ENCODE data around the gene TMEM229B.

The TMEM229B gene

DNA sequence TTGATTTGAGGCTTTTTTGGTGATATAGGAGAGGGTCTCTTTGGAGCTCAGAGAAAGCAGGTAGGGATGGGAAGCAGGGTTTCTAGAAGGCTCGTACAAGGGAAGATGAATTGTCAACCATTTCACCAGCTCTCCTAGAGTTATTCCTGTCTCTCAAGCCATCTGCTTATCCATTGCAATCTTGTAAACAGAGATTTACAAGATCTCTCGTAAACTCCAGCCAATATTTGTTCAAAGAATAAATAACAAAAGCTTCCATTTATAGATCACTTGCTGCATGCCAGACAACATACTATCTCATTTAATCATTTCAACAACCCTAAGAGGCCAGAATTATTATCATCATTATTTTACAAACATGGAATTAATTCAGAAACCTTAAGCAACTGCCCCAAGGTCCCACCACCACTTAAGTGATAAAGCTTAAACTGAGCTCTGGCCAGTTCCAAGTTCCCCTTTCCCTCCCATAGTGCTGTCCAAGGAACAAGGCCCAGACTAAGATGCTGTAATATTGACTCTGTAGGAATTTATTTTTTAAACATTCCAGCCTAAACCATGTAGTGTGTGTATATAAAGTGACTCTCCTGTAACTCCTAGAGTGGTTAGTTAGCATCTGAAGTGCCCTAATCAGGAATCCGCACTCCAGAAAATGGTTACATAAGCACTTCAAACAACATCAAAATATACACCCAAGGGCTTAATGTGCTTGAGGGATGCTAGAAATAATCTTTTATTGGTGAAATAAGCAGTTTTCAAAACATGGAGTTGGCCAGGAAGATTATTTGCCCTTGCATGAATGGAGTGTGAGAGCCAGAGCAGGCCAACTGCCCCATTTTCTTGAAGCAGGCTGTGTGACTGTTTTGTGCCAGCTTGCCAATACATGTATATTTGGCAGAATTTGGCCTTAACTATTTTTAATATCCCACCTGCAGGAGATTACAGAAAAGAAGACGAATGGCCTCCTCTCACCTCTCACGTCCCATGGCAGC is 41.7 kb upstream of the TMEM229B start:
- Histone ChIP-seq H3K27ac (replicated peaks) (no peak overlapping the region), H3K27me3 (ENCODE audit: insufficient read depth, poor library complexity, severe bottlenecking) (peaks cover 13% of the 10 kb centered on the region), H3K4me3 (replicated peaks; ENCODE audit: insufficient read depth, low read length) (no peak overlapping the region)
- TF ChIP-seq POLR2AphosphoS5 (IDR thresholded peaks at IDR 0.05; ENCODE audit: low read depth) (no peak), SPI1 (IDR thresholded peaks at IDR 0.05; ENCODE audit: borderline replicate concordance, low read depth) (no peak), GABPA (IDR thresholded peaks at IDR 0.05; ENCODE audit: low read depth) (no peak)
- TF ChIP-seq, protein P1, sequence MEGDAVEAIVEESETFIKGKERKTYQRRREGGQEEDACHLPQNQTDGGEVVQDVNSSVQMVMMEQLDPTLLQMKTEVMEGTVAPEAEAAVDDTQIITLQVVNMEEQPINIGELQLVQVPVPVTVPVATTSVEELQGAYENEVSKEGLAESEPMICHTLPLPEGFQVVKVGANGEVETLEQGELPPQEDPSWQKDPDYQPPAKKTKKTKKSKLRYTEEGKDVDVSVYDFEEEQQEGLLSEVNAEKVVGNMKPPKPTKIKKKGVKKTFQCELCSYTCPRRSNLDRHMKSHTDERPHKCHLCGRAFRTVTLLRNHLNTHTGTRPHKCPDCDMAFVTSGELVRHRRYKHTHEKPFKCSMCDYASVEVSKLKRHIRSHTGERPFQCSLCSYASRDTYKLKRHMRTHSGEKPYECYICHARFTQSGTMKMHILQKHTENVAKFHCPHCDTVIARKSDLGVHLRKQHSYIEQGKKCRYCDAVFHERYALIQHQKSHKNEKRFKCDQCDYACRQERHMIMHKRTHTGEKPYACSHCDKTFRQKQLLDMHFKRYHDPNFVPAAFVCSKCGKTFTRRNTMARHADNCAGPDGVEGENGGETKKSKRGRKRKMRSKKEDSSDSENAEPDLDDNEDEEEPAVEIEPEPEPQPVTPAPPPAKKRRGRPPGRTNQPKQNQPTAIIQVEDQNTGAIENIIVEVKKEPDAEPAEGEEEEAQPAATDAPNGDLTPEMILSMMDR (IDR thresholded peaks at IDR 0.05; ENCODE audit: insufficient read depth, low read length): no peak
- TF ChIP-seq, protein P2, sequence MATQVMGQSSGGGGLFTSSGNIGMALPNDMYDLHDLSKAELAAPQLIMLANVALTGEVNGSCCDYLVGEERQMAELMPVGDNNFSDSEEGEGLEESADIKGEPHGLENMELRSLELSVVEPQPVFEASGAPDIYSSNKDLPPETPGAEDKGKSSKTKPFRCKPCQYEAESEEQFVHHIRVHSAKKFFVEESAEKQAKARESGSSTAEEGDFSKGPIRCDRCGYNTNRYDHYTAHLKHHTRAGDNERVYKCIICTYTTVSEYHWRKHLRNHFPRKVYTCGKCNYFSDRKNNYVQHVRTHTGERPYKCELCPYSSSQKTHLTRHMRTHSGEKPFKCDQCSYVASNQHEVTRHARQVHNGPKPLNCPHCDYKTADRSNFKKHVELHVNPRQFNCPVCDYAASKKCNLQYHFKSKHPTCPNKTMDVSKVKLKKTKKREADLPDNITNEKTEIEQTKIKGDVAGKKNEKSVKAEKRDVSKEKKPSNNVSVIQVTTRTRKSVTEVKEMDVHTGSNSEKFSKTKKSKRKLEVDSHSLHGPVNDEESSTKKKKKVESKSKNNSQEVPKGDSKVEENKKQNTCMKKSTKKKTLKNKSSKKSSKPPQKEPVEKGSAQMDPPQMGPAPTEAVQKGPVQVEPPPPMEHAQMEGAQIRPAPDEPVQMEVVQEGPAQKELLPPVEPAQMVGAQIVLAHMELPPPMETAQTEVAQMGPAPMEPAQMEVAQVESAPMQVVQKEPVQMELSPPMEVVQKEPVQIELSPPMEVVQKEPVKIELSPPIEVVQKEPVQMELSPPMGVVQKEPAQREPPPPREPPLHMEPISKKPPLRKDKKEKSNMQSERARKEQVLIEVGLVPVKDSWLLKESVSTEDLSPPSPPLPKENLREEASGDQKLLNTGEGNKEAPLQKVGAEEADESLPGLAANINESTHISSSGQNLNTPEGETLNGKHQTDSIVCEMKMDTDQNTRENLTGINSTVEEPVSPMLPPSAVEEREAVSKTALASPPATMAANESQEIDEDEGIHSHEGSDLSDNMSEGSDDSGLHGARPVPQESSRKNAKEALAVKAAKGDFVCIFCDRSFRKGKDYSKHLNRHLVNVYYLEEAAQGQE (IDR thresholded peaks at IDR 0.05; ENCODE audit: insufficient replicate concordance, low read depth): no peak
- DNase-seq (ENCODE audit: low read depth in 1 of 2, low spot score in 1 of 2): no peak

DNA sequence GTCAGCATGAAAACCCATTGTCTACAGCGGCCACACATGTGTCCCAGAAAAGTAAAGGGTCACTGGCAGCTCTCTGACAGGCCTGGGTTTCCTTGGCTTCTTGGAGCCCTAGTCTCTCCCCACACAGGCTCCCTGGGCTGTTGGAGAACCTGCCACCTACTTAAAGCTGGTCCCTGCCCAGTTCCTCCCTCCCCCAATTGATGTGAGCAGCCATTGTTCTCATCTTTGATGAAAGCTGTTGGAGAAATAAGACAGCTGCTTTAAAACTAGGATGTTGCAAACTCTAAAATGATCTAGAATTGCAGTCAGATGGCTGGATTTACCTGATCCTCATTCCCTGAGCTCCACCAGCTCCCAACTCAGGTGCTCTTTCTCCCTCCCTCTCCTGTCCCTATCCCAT is 39.8 kb upstream of the TMEM229B start:
- TF ChIP-seq GABPA (IDR thresholded peaks at IDR 0.05; ENCODE audit: low read depth): no peak
- no peak for TF ChIP-seq POLR2AphosphoS5 (IDR thresholded peaks at IDR 0.05; ENCODE audit: low read depth)
- TF ChIP-seq, protein P1 (IDR thresholded peaks at IDR 0.05; ENCODE audit: insufficient read depth, low read length): no peak
- TF ChIP-seq, protein P2 (IDR thresholded peaks at IDR 0.05; ENCODE audit: insufficient replicate concordance, low read depth): no peak
- TF ChIP-seq SPI1 (IDR thresholded peaks at IDR 0.05; ENCODE audit: borderline replicate concordance, low read depth): no peak
- Histone ChIP-seq H3K4me3 (replicated peaks; ENCODE audit: insufficient read depth, low read length) (no peak overlapping the region), H3K27ac (replicated peaks) (no peak overlapping the region), H3K27me3 (ENCODE audit: insufficient read depth, poor library complexity, severe bottlenecking) (peaks cover 7% of the 10 kb centered on the region)
- no peak for DNase-seq (ENCODE audit: low read depth in 1 of 2, low spot score in 1 of 2)

DNA sequence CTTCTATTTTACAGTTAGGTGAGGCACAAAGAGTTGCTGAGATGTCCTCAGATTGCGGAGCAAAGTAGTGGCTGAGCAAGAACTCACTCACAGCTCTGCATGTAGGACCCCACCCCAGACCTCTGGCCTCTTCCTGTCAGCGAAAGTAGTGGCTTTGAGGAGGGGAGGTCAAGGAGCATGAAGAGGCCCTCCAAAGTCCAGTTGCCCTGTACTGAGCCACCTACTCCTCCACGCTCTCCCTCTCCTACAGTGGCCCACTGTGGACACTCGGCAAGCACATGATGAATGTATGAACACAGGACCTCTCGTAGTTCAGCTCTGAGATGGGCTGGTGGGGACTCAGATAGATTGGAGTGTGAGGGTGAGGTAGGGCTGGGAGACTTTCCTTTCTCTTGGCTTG is 39.2 kb upstream of the TMEM229B start:
- no peak overlapping the region for H3K4me3 ChIP-seq (replicated peaks; ENCODE audit: insufficient read depth, low read length)
- DNase-seq (ENCODE audit: low read depth in 1 of 2, low spot score in 1 of 2): no peak
- H3K27ac ChIP-seq (replicated peaks): no peak overlapping the region
- H3K27me3 ChIP-seq (ENCODE audit: insufficient read depth, poor library complexity, severe bottlenecking): peaks cover 7% of the 10 kb centered on the region
- TF ChIP-seq POLR2AphosphoS5 (IDR thresholded peaks at IDR 0.05; ENCODE audit: low read depth): no peak
- no peak for TF ChIP-seq SPI1 (IDR thresholded peaks at IDR 0.05; ENCODE audit: borderline replicate concordance, low read depth)
- TF ChIP-seq GABPA (IDR thresholded peaks at IDR 0.05; ENCODE audit: low read depth): no peak
- TF ChIP-seq, protein P1 (IDR thresholded peaks at IDR 0.05; ENCODE audit: insufficient read depth, low read length): no peak
- TF ChIP-seq, protein P2 (IDR thresholded peaks at IDR 0.05; ENCODE audit: insufficient replicate concordance, low read depth): no peak
